Neural cell (in vitro differentiated cells): ENCODE results near the gene STPG4. TPM values are rescaled to one million over a fixed set of nuclear protein-coding genes. Genes with fewer than 3 reads are reported as not detected.

Source experiments
- H2AFZ ChIP-seq: fragments of 200-600, 300-800 bp; sonication (generic), shearing (Covaris generic); 2 replicates; pipeline ENCODE4 v1.6.0; 2014; ENCODE audit warnings: low read depth, mild to moderate bottlenecking, antibody characterized with exemption, low read length, moderate library complexity
- H3F3A ChIP-seq: fragments of 200-600 bp; shearing (Covaris generic); 2 replicates; pipeline ENCODE4 v1.6.1; 2016; ENCODE audit warnings: mild to moderate bottlenecking, moderate library complexity, mixed read lengths, antibody characterized with exemption, low read length; ENCODE audit not compliant: insufficient read depth, poor library complexity, severe bottlenecking
- H3K27ac ChIP-seq: fragments of 200-600, 300-800 bp; sonication (generic), shearing (Covaris generic); 2 replicates; pipeline ENCODE4 v1.5.1; 2014; ENCODE audit warnings: mild to moderate bottlenecking, low read length, moderate library complexity
- H3K27me3 ChIP-seq: fragments of 300-800, 200-600 bp; sonication (generic), shearing (Covaris generic); 2 replicates; pipeline ENCODE4 v1.6.0; 2014; ENCODE audit warnings: mild to moderate bottlenecking, low read depth, low read length, moderate library complexity; ENCODE audit not compliant: insufficient read depth
- H3K36me3 ChIP-seq: fragments of 300-800, 200-600 bp; sonication (generic), shearing (Covaris generic); 2 replicates; pipeline ENCODE4 v1.5.1; 2014; ENCODE audit warnings: mild to moderate bottlenecking, antibody characterized with exemption, low read length, moderate library complexity; ENCODE audit not compliant: insufficient read depth
- H3K4me2 ChIP-seq: fragments of 300-800, 200-600 bp; sonication (generic), shearing (Covaris generic); 2 replicates; pipeline ENCODE4 v1.6.0; 2014; ENCODE audit warnings: mild to moderate bottlenecking, low read length
- H3K4me3 ChIP-seq: fragments of 300-800, 200-600 bp; sonication (generic), shearing (Covaris generic); 2 replicates; pipeline ENCODE4 v1.5.1; 2014; ENCODE audit warnings: mild to moderate bottlenecking, low read length, moderate library complexity
- H3K79me2 ChIP-seq: fragments of 200-600 bp; shearing (Covaris generic); replicated peaks from 2 replicates; pipeline ENCODE4 v1.6.0; 2014; ENCODE audit warnings: mild to moderate bottlenecking, low read length, moderate library complexity; ENCODE audit not compliant: insufficient read depth
- H3K9ac ChIP-seq: fragments of 300-800, 200-600 bp; sonication (generic), shearing (Covaris generic); 2 replicates; pipeline ENCODE4 v1.6.1; 2016; ENCODE audit warnings: mild to moderate bottlenecking, low read length, mixed read lengths
- H3K9me2 ChIP-seq: fragments of 200-600 bp; shearing (Covaris generic); 2 replicates; pipeline ENCODE4 v1.6.1; 2016; ENCODE audit warnings: mild to moderate bottlenecking, low read length, mixed read lengths; ENCODE audit not compliant: insufficient read depth
- H3K9me3 ChIP-seq: fragments of 200-600, 300-800 bp; sonication (generic), shearing (Covaris generic); 2 replicates; pipeline ENCODE4 v1.6.1; 2016; ENCODE audit warnings: mild to moderate bottlenecking, mixed run types, low read length, moderate library complexity, mixed read lengths
- H4K20me1 ChIP-seq: fragments of 200-600 bp; shearing (Covaris generic); 2 replicates; pipeline ENCODE4 v1.6.1; 2016; ENCODE audit warnings: mild to moderate bottlenecking, mixed run types; ENCODE audit not compliant: insufficient read depth
- CTCF ChIP-seq: fragments of 450-650 bp; IDR thresholded peaks from 2 replicates; pipeline ENCODE4 v1.5.1; 2014; ENCODE audit warnings: antibody characterized with exemption, mild to moderate bottlenecking, moderate library complexity; ENCODE audit not compliant: poor library complexity, severe bottlenecking
- EP300 ChIP-seq: fragments of 450-650 bp; conservative IDR thresholded peaks from 2 replicates; pipeline ENCODE4 v1.6.1; 2014; ENCODE audit warnings: antibody characterized with exemption, mild to moderate bottlenecking, moderate library complexity; ENCODE audit not compliant: poor library complexity, severe bottlenecking
- EZH2 ChIP-seq: fragments of 200-600, 300-800 bp; shearing (Covaris generic), sonication (generic); IDR thresholded peaks from 2 replicates; pipeline ENCODE4 v1.6.1; 2014; ENCODE audit warnings: antibody characterized with exemption, low read length, borderline replicate concordance, mild to moderate bottlenecking; ENCODE audit not compliant: insufficient read depth, poor library complexity, severe bottlenecking
- MXI1 ChIP-seq: fragments of 450-650 bp; conservative IDR thresholded peaks from 2 replicates; pipeline ENCODE4 v1.6.1; 2014; ENCODE audit warnings: antibody characterized with exemption, mild to moderate bottlenecking; ENCODE audit not compliant: poor library complexity, severe bottlenecking
- POLR2AphosphoS5 ChIP-seq: IDR thresholded peaks from 2 replicates; pipeline ENCODE4 v1.6.1; 2012
- RAD21 ChIP-seq: fragments of 450-650 bp; conservative IDR thresholded peaks from 2 replicates; pipeline ENCODE4 v1.6.1; 2014; ENCODE audit warnings: antibody characterized with exemption, mild to moderate bottlenecking, moderate library complexity
- REST ChIP-seq: IDR thresholded peaks from 2 replicates; pipeline ENCODE4 v1.6.1; 2012; ENCODE audit warnings: borderline replicate concordance
- SMC3 ChIP-seq: fragments of 450-650 bp; conservative IDR thresholded peaks from 2 replicates; pipeline ENCODE4 v1.6.1; 2014; ENCODE audit warnings: antibody characterized with exemption, mild to moderate bottlenecking, moderate library complexity; ENCODE audit not compliant: poor library complexity
- TAF1 ChIP-seq: IDR thresholded peaks from 2 replicates; pipeline ENCODE4 v1.6.1; 2012; ENCODE audit warnings: low read depth
- polyA plus RNA-seq: library from polyadenylated mRNA; depleted of rRNA; stranded (reverse); fragments of >200 nt; gene quantifications from 2 replicates; pipeline ENCODE4 v1.2.3, GENCODE V29; 2014

Gene STPG4
- polyA plus RNA-seq, 1 donor from 2014 or later = not detected

GRCh38 chr2:47203995-47204394 lies 48.9 kb upstream of the STPG4 start:
- Histone ChIP-seq H4K20me1 (no peaks in the 10 kb centered on the region), H3K9me3 (no peaks in the 10 kb centered on the region), H3K9ac (no peak overlapping the region), H3K27me3 (no peaks in the 10 kb centered on the region), H2AFZ (no peak overlapping the region), H3K27ac (no peak overlapping the region), H3K36me3 (no peaks in the 10 kb centered on the region), H3F3A (no peaks in the 10 kb centered on the region), H3K9me2 (no peaks in the 10 kb centered on the region), H3K79me2 (no peaks in the 10 kb centered on the region), H3K4me2 (no peak overlapping the region), H3K4me3 (no peak overlapping the region)
- TF ChIP-seq POLR2AphosphoS5 (no peak), REST (no peak), CTCF (no peak), SMC3 (no peak), EP300 (no peak), EZH2 (no peak), RAD21 (no peak), MXI1 (no peak), TAF1 (no peak)

- Histone ChIP-seq H3K9me3 (no peaks in the 10 kb centered on the region), H3K27ac (no peak overlapping the region), H3K36me3 (no peaks in the 10 kb centered on the region), H3K4me3 (no peak overlapping the region), H2AFZ (no peak overlapping the region), H3F3A (no peaks in the 10 kb centered on the region), H3K27me3 (no peaks in the 10 kb centered on the region), H3K4me2 (no peak overlapping the region), H4K20me1 (no peaks in the 10 kb centered on the region), H3K9me2 (no peaks in the 10 kb centered on the region), H3K79me2 (no peaks in the 10 kb centered on the region), H3K9ac (no peak overlapping the region)
- TF ChIP-seq MXI1 (no peak), EZH2 (no peak), RAD21 (no peak), CTCF (no peak), POLR2AphosphoS5 (no peak), SMC3 (no peak), EP300 (no peak), TAF1 (no peak), REST (no peak)
Measured at GRCh38 chr2:47201224-47201623, 46.1 kb upstream of the STPG4 start.
